Adipocyte (in vitro differentiated cells): ENCODE measurements around the gene OMP.
"Not testable (repeated sequence)": the region's sequence is repeated elsewhere in the genome, so short reads cannot be mapped to it uniquely, and the experiment has no call there.

Experiments used
- DNase-seq: peaks from one replicate; pipeline ENCODE4 v3.0.0-alpha.2; 2015; ENCODE audit warnings: low read depth
- H3K27me3 ChIP-seq: replicated peaks from 2 replicates; pipeline ENCODE4 v1.7.0; 2013; ENCODE audit warnings: mild to moderate bottlenecking, low read length, moderate library complexity; ENCODE audit not compliant: control insufficient read depth, insufficient read depth
- H3K36me3 ChIP-seq: 2 replicates; pipeline ENCODE4 v1.7.0; 2013; ENCODE audit warnings: low read length, mild to moderate bottlenecking, moderate library complexity; ENCODE audit not compliant: control insufficient read depth, insufficient read depth, severe bottlenecking
- H3K4me1 ChIP-seq: 2 replicates; pipeline ENCODE4 v1.7.0; 2013; ENCODE audit warnings: mild to moderate bottlenecking, low read length, moderate library complexity; ENCODE audit not compliant: control insufficient read depth, insufficient read depth
- H3K4me3 ChIP-seq: 2 replicates; pipeline ENCODE4 v1.7.0; 2013; ENCODE audit warnings: mild to moderate bottlenecking, low read length, moderate library complexity
- H3K9ac ChIP-seq: 2 replicates; pipeline ENCODE4 v1.7.0; 2013; ENCODE audit warnings: mild to moderate bottlenecking, low read length, moderate library complexity
- H3K9me3 ChIP-seq: 2 replicates; pipeline ENCODE4 v1.7.0; 2013; ENCODE audit warnings: mild to moderate bottlenecking, low read length, moderate library complexity; ENCODE audit not compliant: control insufficient read depth

The OMP gene

DNA sequence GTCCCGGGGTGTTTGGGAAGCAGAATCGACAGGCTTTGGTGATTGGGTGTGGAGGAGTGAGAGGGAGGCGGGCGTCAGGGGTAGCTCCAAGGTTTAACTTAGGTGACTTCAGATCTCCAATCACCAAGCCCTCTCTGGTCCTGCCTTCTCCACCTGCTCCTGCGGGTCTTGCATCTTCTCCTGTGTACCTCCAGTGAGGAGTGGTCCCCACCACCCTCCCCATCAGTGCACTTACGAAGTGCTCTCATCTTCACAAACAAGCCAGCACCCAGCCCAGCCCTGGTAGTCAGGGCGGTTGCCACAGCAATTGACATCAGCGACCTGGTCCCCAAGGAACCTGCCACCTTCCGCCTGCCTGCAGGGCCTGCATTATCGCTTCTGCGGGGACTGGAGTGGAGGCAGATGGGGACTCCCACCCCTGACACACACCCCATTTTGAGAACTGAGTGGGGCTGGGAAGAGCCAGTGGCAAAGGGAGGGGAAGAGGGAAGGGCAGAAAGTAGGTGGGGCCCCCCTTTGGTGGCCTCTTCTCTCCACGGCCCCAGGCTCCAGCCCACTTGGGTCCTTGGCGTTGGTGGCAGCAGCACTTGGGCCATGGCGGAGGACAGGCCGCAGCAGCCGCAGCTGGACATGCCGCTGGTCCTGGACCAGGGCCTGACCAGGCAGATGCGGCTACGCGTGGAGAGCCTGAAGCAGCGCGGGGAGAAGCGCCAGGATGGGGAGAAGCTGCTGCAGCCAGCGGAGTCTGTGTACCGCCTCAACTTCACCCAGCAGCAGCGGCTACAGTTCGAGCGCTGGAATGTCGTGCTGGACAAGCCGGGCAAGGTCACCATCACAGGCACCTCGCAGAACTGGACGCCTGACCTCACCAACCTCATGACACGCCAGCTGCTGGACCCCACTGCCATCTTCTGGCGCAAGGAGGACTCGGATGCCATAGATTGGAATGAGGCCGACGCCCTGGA, at the start of gene OMP:
Gene OMP, plus strand, starts transcription at position 595 of the 965 bp plus-strand sequence. Its CDS starts 0 bp downstream, at position 595.
- no peaks in the 10 kb centered on the region for H3K27me3 ChIP-seq

DNA sequence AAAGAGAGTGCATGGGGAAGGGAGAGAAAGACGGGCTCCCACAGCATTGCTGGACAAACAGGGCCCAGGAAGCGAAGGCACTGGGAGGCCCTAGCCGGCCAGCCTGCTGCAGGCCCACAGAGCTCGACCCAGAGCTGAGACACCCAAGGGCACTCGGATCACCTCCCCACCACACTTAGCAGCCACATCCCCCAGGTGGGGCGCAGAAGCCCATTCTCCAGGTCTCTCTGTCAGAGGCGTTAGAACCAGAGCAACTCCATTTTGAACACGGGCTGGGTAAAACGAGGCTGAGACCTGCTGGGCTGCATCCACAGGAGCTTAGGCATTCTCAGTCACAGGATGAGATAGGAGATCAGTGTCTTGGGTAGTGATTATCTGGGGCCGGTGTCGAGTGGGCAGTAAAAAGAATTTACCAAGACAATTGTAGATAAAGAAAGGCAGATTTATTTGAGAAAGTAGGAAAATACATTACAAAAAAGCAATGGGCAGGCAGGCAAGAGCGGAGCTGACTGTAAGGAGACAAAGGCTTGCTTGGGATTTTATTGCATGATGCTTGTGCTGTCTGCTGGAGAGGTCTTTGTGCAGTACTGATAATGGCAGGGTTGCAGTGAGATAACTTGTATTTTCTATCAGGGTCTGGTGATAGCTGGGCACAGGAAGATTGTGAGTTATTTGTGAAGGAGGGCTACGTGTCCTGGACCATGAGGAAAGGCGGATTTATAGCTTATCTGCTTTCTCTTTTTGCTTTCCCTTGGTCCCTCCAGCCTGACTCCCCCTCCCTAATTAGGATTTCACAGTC, 49.2 kb upstream of the OMP start:
- H3K36me3 ChIP-seq: no peaks in the 10 kb centered on the region
- H3K4me3 ChIP-seq: no peak overlapping the region
- peaks cover 7% of the 10 kb centered on the region for H3K9me3 ChIP-seq
- H3K9ac ChIP-seq: no peak overlapping the region
- H3K27me3 ChIP-seq: no peaks in the 10 kb centered on the region
- no peak for DNase-seq
- H3K4me1 ChIP-seq: no peaks in the 10 kb centered on the region

More for the DNA sequence above, at the start of gene OMP:
- Histone ChIP-seq H3K4me3 (no peak within 1 kb of the TSS), H3K9me3 (no peaks in the 10 kb centered on the region), H3K4me1 (peaks cover 18% of the 10 kb centered on the region), H3K36me3 (peaks cover 11% of the 10 kb centered on the region), H3K9ac (no peak within 1 kb of the TSS)
- no peak for DNase-seq

DNA sequence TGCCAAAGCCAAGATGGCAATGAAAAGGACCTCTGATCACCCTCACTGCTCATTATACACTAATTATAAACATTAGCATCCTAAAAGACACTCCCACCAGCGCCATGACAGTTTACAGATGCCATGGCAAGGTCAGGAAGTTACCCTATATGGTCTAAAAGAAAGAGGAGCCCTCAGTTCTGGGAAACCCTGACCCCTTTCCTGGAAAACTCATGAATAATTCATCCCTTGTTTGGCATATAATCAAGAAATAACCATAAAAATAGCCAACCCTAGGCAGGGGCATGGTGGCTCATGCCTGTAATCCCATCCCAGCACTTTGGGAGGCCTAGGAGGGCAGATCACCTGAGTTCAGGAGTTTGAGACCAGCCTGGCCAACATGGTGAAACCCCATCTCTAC, 48.6 kb upstream of the OMP start:
- H3K9me3 ChIP-seq: peaks cover 7% of the 10 kb centered on the region
- H3K27me3 ChIP-seq: no peaks in the 10 kb centered on the region
- no peak overlapping the region for H3K4me3 ChIP-seq
- no peaks in the 10 kb centered on the region for H3K36me3 ChIP-seq
- no peak overlapping the region for H3K9ac ChIP-seq
- DNase-seq: no peak
- no peaks in the 10 kb centered on the region for H3K4me1 ChIP-seq

DNA sequence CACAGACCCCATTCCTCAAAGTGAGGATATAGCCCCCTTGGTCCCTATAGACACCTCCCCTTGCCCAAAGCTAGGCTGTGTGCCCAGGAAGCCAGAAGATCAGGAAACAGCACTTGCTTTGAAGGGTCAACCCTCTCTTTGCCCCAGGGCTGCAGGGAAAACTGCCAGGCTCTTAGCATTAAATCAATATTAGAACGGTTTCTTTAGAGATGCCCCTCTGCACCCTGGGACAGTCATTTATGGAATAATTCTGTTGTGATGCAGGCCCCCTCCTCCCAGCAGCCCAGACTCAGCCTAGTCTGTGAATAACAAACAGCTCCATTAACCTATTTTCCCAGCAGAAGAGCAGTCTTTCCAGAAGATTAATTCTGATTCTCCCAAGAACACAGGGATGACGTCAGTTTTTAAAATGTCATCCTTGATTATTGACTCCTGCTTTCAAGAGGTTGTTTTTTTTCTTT, 47.5 kb upstream of the OMP start:
- DNase-seq: no peak
- H3K9ac ChIP-seq: no peak overlapping the region
- H3K27me3 ChIP-seq: no peaks in the 10 kb centered on the region
- H3K4me1 ChIP-seq: no peaks in the 10 kb centered on the region
- no peaks in the 10 kb centered on the region for H3K36me3 ChIP-seq
- H3K4me3 ChIP-seq: no peak overlapping the region
- peaks cover 7% of the 10 kb centered on the region for H3K9me3 ChIP-seq

DNA sequence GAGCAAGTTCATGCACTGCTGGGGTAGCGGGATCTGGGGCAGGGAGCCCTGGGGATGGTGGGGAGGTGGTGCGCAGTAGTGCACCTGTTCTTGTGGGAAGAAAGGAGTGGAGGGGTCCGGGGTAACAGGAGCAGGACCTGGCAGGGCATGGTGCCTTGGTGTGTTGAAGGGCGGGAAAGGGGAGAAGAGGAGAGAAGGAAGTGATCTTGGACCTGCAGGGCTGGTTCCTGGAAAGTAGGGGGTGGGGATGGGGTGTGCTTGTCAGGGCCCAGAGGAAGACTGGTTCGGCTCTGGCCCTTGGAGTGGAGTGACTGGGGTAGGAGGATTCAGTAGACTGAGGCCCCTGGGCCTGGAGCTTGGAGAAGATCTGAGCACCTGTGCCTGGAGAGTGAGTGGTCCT, 46.7 kb upstream of the OMP start:
- no peak overlapping the region for H3K4me3 ChIP-seq
- H3K36me3 ChIP-seq: no peaks in the 10 kb centered on the region
- no peak for DNase-seq
- H3K9me3 ChIP-seq: peaks cover 7% of the 10 kb centered on the region
- no peaks in the 10 kb centered on the region for H3K27me3 ChIP-seq
- H3K9ac ChIP-seq: no peak overlapping the region
- no peaks in the 10 kb centered on the region for H3K4me1 ChIP-seq

DNA sequence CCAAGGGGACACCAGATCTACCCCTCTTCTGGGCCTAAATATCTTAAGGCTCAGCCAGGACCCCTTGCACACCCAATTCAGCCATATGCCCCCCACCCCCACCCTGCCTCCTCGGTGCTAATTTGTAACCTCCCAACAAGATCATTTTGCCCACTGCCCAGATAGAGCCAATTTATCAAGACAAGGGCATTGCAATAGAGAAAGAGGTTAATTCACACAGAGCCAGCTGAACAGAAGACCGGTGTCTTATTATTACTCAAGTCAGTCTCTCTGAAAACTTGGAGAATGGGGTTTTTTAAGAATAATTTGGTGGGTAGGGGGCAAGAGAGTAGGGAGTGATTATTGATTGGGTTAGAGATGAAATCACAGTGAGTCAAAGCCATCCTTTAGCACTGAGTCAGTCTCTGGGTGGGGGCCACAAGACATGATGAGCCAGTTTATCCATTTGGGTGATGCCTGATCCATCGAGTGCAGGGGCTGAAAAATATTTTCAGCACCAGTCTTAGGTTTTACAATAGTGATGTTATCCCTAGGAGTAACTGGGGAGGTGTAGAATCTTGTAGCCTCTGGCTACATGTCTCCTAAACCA, 45.7 kb upstream of the OMP start:
- no peak overlapping the region for H3K4me3 ChIP-seq
- no peak for DNase-seq
- H3K27me3 ChIP-seq: no peaks in the 10 kb centered on the region
- H3K9me3 ChIP-seq: peaks cover 7% of the 10 kb centered on the region
- H3K4me1 ChIP-seq: no peaks in the 10 kb centered on the region
- H3K9ac ChIP-seq: no peak overlapping the region
- no peaks in the 10 kb centered on the region for H3K36me3 ChIP-seq

GRCh38 chr11:77057938-77058474, 44.6 kb upstream of the OMP start:
- no peaks in the 10 kb centered on the region for H3K4me1 ChIP-seq
- H3K36me3 ChIP-seq: no peaks in the 10 kb centered on the region
- no peak overlapping the region for H3K4me3 ChIP-seq
- no peaks in the 10 kb centered on the region for H3K27me3 ChIP-seq
- no peak overlapping the region for H3K9ac ChIP-seq
- DNase-seq: no peak
- H3K9me3 ChIP-seq: peaks cover 7% of the 10 kb centered on the region

- Histone ChIP-seq H3K36me3 (no peaks in the 10 kb centered on the region), H3K4me3 (no peak overlapping the region), H3K4me1 (no peaks in the 10 kb centered on the region), H3K9me3 (peaks cover 7% of the 10 kb centered on the region), H3K9ac (no peak overlapping the region), H3K27me3 (no peaks in the 10 kb centered on the region)
- DNase-seq: no peak
Measured at GRCh38 chr11:77058900-77059299, 43.7 kb upstream of the OMP start.

DNA sequence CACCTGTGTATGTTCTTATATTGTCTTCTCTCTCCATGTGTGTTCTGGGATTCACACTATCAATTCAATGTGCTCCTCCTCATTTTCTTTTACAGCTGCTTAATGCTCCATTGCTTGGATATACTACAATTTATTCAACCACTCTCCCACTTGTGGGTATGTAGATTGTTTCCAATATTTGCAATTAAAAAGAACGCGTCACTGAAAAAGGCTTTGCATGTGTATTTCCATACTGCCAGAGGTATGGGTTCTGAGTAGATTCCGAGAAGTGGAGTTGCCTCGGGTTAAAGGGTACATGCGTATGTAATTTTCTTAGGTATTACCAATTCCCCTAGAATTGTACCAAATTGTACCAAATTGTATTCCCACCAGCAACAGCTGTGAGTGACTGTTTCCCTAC, 42.8 kb upstream of the OMP start:
- Histone ChIP-seq H3K9ac (no peak overlapping the region), H3K36me3 (no peaks in the 10 kb centered on the region), H3K4me1 (no peaks in the 10 kb centered on the region), H3K9me3 (peaks cover 7% of the 10 kb centered on the region), H3K4me3 (no peak overlapping the region), H3K27me3 (no peaks in the 10 kb centered on the region)
- DNase-seq: no peak

DNA sequence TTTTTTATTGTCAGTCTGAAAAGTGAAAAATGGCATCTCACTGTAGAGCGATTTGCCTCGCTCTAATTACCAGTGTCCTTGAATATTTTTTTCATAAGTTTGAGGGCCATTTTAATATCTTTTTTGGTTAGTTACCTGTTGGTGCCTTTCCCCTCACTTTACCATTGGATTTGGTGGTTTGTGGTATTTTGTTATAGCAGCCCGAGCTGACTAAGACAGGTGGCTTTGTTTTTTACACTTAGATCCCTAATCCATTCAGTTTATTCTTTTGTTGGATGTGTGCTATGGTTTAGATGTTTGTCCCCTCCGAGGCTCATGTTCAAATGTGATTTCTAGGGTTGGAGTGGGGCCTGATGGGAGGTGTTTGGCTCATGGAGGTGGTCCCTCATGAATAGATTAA, 42.4 kb upstream of the OMP start:
- H3K4me1 ChIP-seq: no peaks in the 10 kb centered on the region
- no peak overlapping the region for H3K9ac ChIP-seq
- no peaks in the 10 kb centered on the region for H3K36me3 ChIP-seq
- H3K27me3 ChIP-seq: no peaks in the 10 kb centered on the region
- no peak overlapping the region for H3K4me3 ChIP-seq
- DNase-seq: no peak
- H3K9me3 ChIP-seq: peaks cover 7% of the 10 kb centered on the region

- H3K9ac ChIP-seq, H3K36me3 ChIP-seq, H3K27me3 ChIP-seq, H3K9me3 ChIP-seq, DNase-seq, H3K4me1 ChIP-seq, H3K4me3 ChIP-seq: not testable (repeated sequence)
Measured at GRCh38 chr11:77061258-77061657, 41.4 kb upstream of the OMP start.
